CD4-positive, alpha-beta T cell treated with Interleukin-10 for 1 hour (primary cell): ENCODE data around the gene TLCD3A.
"Not testable (repeated sequence)": the region's sequence is repeated elsewhere in the genome, so short reads cannot be mapped to it uniquely, and the experiment has no call there.

ENCODE experiments used
- DNase-seq: peaks from one replicate; pipeline ENCODE4 v3.0.0-alpha.2; 2020

The TLCD3A gene

GRCh38 chr17:751269-752001, 19.0 kb downstream of the TLCD3A start:
- DNase-seq, result peak; percentile 51

- DNase-seq, result peak; percentile 97
Measured at GRCh38 chr17:752002-752619, 19.7 kb downstream of the TLCD3A start, which contains the start of gene GEMIN4. GEMIN4 (minus strand) TSS chr17:752264; CDS start chr17:752142, 122 bp downstream.

GRCh38 chr17:752620-753219, 20.3 kb downstream of the TLCD3A start:
- DNase-seq, result no peak

- no peak for DNase-seq
Measured at GRCh38 chr17:753418-753817, 21.0 kb downstream of the TLCD3A start.

GRCh38 chr17:755319-755961, 23.0 kb downstream of the TLCD3A start:
- DNase-seq, result not testable (repeated sequence)

GRCh38 chr17:756010-756567, 23.7 kb downstream of the TLCD3A start:
- not testable (repeated sequence) for DNase-seq

GRCh38 chr17:759964-760363, 27.6 kb downstream of the TLCD3A start:
- no peak for DNase-seq

- no peak for DNase-seq
Measured at GRCh38 chr17:760371-760770, 28.0 kb downstream of the TLCD3A start.

- no peak for DNase-seq
Measured at GRCh38 chr17:767076-767475, 34.7 kb downstream of the TLCD3A start.

GRCh38 chr17:773016-773415, 40.6 kb downstream of the TLCD3A start:
- no peak for DNase-seq

GRCh38 chr17:773467-774312, 41.3 kb downstream of the TLCD3A start:
- DNase-seq, result no peak

- DNase-seq, result no peak
Measured at GRCh38 chr17:774313-774584, 41.9 kb downstream of the TLCD3A start.

GRCh38 chr17:778096-778495, 45.7 kb downstream of the TLCD3A start:
- DNase-seq, result no peak

GRCh38 chr17:781805-782731, 49.7 kb downstream of the TLCD3A start, which contains the start of the genes GLOD4 and MRM3:
GLOD4 (minus strand) TSS chr17:782280; CDS start chr17:782255, 25 bp downstream.
MRM3 (plus strand) TSS chr17:782353; CDS start chr17:782379, 26 bp downstream.
- DNase-seq, result peak; percentile 94

GRCh38 chr17:784143-784542, 51.7 kb downstream of the TLCD3A start:
- DNase-seq, result no peak

- not testable (repeated sequence) for DNase-seq
Measured at GRCh38 chr17:785901-786300, 53.5 kb downstream of the TLCD3A start.

- DNase-seq, result no peak
Measured at GRCh38 chr17:787641-788221, 55.3 kb downstream of the TLCD3A start.

- DNase-seq, result no peak
Measured at GRCh38 chr17:788551-788950, 56.2 kb downstream of the TLCD3A start.

- DNase-seq, result no peak
Measured at GRCh38 chr17:789160-789840, 56.9 kb downstream of the TLCD3A start.
